Occipital lobe (tissue), 2 donors: ENCODE data around the gene ZRANB2. TPM values are rescaled to one million over a fixed set of nuclear protein-coding genes. Genes with fewer than 3 reads are reported as not detected.

Experiments used
- DNase-seq: peaks from one replicate; lab custom pipeline; 2025; lab: John Stamatoyannopoulos, UW
- total RNA-seq: library from RNA; depleted of rRNA; stranded (reverse); fragments of >200 nt; gene quantifications from one replicate; pipeline ENCODE4 v1.2.3, GENCODE V29; 2014

Gene ZRANB2
- total RNA-seq, 1 donor from 2014 or later: 103 TPM

DNA sequence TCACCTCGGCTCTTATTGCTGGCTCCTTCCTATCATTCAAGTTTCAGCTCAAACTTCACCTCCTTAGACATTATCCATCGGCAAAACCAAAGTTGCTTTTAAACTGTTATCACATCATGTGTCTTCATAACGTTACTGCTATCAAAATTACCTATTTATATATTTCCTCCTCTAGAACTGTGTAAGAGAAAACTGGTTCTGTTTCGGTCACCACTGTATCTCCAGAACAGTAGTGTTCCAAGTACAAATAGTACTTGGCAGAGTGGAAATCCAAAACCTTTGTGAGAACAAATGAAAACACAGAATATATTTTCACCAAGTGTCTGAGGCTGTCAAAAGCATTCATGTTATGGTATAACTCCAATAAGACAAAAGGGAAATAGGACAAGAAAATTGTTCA, 9.1 kb downstream of the ZRANB2 start:
- DNase-seq: no peak

GRCh38 chr1:71068325-71069240, 12.3 kb downstream of the ZRANB2 start:
- DNase-seq: no peak

DNA sequence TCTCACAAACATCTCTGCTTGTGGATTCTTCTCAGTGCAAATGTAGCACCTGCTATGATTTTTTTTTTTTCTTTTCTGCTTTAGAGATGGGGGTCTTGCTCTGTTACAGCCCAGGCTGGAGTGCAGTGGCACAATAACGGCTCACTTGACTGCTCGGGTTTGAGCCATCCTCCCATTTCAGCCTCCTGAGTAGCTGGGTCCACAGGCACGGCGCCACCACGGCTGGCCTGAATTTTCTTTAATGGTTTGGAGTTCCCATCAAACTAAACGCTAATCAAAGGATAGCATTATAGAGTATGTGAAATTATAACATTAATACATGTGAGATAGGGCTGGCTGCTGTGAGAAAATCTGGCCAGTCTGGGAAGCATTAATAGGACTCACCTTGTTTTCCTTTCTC, 26.0 kb downstream of the ZRANB2 start:
- no peak for DNase-seq

- DNase-seq: no peak
Observed at GRCh38 chr1:71054281-71054731, 26.5 kb downstream of the ZRANB2 start.

DNA sequence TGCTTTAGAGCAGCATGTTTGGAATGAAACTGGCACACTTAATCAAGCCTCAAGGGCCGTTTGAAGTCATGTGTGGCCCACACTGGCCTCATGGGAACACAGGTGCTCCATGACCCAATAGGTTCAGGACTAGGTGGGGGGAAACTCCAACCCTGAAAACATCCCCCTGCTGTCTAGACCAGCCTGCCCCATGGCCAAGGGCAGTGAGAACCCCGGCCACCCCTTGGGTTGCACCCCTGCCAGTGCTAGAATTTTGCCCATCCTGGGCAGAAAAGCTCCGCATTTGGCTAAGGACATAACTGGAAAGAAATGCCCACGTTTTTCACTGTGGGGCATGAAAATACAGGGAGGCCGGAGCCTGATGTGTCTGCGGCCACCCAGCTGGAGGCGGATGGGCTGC, 27.1 kb downstream of the ZRANB2 start:
- no peak for DNase-seq

DNA sequence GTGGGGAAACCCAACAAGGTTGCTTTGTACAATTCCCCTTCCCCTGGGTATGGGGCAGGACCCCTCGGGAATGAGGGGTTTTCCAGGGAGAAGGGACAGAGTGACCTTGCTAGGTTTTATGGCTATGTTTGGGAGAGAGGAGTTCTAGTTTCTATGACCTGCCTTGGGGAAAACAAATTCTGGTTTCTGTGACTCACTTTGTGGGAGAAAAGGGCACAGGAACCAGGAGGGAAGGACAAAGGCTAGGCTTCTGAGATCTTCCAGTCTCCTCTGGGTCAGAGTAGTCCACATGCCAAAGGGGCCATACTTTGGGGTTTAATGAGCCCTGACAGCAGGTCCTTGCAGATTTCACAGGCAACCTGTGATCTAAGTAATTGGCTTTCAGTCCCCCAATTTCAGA, 27.7 kb downstream of the ZRANB2 start:
- no peak for DNase-seq

- DNase-seq: no peak
Observed at GRCh38 chr1:71049951-71050598, 30.8 kb downstream of the ZRANB2 start.

GRCh38 chr1:71047635-71048607, 32.9 kb downstream of the ZRANB2 start, which contains the start of gene PTGER3:
PTGER3 (minus strand) TSS chr1:71047816; CDS start chr1:71047577, 239 bp downstream.
- DNase-seq: no peak

DNA sequence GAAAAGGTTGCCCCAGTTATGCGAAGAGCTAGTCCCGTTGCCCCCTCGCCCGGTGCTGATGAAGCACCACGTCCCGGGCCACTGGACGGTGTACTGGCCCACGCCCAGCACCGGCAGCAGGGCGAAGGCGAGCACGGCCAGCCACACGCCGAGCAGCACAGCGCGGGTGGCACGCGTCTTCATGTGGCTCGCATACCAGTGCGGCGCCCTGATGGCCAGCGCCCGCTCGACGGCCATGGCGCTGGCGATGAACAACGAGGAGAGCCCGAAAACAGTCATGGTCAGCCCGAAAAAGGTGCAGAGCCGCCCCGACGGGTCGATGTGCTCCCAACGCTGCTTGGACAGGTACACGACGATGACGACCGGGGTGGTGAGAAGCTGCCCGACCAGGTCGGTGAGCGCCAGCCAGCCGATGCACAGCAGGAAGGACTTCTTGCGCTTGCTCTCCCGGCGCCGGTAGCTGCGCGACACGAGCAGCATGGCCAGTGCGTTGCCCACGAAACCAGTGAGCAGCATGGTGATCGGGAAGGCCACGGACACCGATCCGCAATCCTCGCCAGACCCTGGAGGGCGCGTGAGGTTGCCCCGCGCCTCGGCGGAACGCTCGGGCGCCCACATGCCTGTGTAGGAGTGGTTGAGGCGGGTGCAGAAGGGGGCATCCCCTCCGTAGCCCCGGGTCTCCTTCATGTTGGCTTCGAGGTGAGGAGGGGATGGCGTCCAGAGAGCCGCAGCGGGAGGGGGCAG, 33.8 kb downstream of the ZRANB2 start:
- DNase-seq: no peak

GRCh38 chr1:71045463-71046028, 35.3 kb downstream of the ZRANB2 start:
- no peak for DNase-seq

- no peak for DNase-seq
Observed at GRCh38 chr1:71044833-71045232, 36.0 kb downstream of the ZRANB2 start.

DNA sequence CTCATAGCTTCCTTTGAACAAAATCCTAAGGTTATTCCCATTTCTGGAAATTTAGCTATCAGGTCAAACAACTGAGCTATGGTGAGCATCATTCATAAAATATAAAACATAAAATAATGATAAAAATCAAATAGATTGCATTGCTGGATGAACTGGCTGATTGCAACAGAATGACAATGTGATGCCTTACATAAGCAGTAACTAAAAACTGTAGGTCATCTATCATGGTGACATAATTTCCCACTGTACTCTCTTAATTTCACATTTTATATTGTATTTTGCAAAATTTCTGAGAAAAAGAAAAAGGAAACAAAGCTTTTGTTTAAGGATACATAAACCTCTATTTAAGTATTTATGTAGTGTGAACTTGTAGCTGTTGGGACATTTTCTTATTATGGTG, 37.8 kb downstream of the ZRANB2 start:
- DNase-seq: no peak

DNA sequence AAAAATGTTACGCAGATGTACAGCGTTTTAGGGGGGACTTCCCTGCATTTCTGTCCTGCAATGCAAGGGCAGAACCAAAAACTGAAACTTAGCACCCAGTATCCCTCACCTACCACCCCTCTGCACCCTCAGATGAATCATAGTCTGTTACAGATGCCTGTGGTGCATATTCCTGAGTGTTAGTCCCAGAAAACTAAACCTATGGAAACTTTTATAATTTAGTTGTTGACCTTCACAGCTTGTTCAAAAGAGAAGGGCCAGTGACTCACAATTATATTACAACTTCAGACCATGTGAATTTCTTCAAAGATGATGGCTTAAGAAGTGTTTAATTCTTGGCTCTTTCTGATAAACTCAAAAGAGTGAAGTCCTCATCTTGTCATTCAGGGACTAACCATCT, 39.0 kb downstream of the ZRANB2 start:
- no peak for DNase-seq

- DNase-seq: no peak
Observed at GRCh38 chr1:71039661-71040262, 41.1 kb downstream of the ZRANB2 start.

DNA sequence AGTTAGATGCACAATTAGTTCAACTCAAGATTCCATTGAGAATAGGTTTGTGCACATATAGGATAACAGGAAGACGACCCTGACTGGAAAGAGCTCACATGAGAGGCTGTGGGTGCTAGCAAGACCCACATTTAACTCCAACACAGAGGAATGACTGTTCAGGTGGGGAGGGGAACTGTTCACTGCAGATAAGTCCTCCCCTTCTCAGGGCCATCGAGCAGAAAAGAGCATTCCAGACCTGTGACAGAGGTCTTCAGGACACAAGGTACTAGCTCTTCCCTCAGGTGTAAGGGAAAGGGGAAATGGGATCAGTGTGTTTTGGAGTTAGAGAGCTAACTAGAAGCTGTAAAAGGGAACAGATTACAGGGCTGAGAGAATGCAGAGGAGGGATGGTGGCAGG, 41.9 kb downstream of the ZRANB2 start:
- DNase-seq: no peak

DNA sequence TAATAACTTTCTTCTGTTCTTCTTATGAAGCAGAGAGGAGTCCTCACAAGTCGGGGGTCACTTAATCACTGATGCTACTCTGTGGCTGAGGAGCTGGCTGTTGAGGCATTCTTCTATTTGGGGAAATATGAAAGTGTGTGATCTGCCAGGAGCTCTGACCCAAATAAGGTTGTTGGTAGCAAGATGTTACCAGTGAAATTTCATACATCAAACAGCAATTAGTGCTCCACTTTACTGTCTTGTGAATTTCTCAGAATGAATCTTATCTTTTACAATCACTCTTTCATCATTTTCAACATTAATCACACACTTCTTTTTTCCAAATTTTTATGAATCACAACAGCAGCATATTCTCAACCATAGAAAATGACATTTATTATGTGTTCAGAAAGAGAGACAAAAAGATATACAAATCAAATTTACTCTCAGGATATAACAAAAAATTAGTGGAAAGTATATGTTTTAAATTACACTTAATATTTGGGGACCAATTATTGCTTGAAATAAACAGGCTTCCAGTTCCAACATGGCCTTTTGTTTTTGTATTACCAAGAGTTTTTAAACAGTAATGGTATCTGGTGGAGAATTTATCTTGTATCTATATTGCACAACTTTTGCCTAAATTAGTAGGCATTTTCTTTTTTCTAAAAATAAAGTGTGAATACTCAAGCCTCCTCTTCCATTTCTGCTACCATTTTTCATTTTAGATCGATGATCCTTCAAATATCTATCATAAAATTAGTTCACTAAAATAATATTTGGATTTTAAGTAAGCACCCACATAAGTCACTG, 42.8 kb downstream of the ZRANB2 start:
- DNase-seq: no peak

DNA sequence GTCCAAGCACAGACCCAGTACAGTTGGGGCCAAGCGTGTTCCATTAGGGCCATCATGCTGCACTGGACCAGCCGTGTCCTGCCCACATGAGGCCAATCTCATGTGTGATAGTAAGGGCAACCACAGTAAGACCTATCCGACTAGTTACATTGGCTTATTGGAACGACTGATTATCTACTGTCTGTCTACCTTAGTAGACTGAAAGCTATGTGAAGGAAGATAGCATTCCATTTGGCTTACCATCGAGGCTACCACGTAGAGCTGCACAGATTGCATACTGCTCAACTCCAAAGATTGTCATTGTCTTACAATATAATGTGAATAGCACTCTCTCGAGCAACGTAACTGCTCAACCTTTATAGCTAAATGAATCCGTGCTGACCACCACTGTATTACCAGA, 43.8 kb downstream of the ZRANB2 start:
- no peak for DNase-seq

DNA sequence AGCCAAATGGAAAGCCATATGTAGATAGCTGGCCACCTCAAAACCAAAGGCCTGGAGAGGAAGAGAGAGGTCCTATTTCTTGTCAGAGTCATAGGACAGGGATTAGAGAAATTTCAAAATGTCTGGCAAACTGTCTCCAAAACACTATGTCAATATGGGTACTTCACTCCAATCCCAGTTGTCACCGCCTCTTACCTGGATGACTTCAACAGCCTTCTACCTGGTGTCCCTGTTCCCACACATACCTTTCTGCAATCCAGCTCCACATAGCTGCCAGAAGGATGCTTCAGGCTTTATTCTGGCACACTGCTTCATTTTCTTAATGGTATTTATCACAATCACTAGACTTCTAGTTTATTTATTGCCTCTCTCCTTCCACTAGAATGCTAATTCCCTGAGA, 47.7 kb downstream of the ZRANB2 start:
- DNase-seq: no peak

- no peak for DNase-seq
Observed at GRCh38 chr1:71031426-71031825, 49.4 kb downstream of the ZRANB2 start.
